ENCODE data around the gene RBMS3.

GRCh38 chr3:29392625-29393388 is 111.9 kb downstream of the RBMS3 start:
- TF ChIP-seq POLR2A (IDR thresholded peaks at IDR 0.05; ENCODE audit: low read length) (no peak), GATA1 (IDR thresholded peaks at IDR 0.05; ENCODE audit: low read depth, low read length) (no peak)

All from erythroblast (primary cell).